ENCODE data around the gene L3MBTL4. TPM values are rescaled to one million over a fixed set of nuclear protein-coding genes. Genes with fewer than 3 reads are reported as not detected.

The L3MBTL4 gene
- total and polyA plus RNA-seq, 9 of the 15 experiments (the other 6 are each of a cell fraction or from before 2014, with no cell fraction given) = not detected

- FAIRE-seq (no peak), DNase-seq (ENCODE audit: extremely low read depth in 1 of 4, low spot score in 3 of 4) (no peak), ATAC-seq (no peak)
- H3K4me3 ChIP-seq = no peak overlapping the region
- CTCF ChIA-PET (ENCODE audit: low intra/inter-chr PET ratio) = no interaction called here
- H3K9me3 ChIP-seq (replicated peaks; ENCODE audit: control insufficient read depth, insufficient read depth, low read depth, low read length) = no peaks in the 10 kb centered on the region
- H3K4me1 ChIP-seq (replicated peaks in 1 of 2; ENCODE audit: control insufficient read depth in 2 of 2, insufficient read depth in 2 of 2, low read length in 2 of 2) = no peaks in the 10 kb centered on the region
- H3K27ac ChIP-seq (ENCODE audit: extremely low read depth, low read depth, low read length) = no peak overlapping the region
- no peak overlapping the region for H3K9ac ChIP-seq (ENCODE audit: insufficient read depth in 1 of 2, low read depth in 2 of 2, low read length in 2 of 2)
- no TSS peak for BruUV-seq (replicated peaks)
- no peaks in the 10 kb centered on the region for H3K27me3 ChIP-seq (ENCODE audit: control insufficient read depth in 2 of 2, insufficient read depth in 2 of 2, low read length in 2 of 2)
- H3K79me2 ChIP-seq (ENCODE audit: control insufficient read depth, insufficient read depth, low read length) = no peaks in the 10 kb centered on the region
- H3K4me2 ChIP-seq (ENCODE audit: insufficient read depth, low read length) = no peak overlapping the region
- POLR2A ChIA-PET = no interaction called here
- intact Hi-C loops (cut with micrococcal nuclease) = no loop called here
- in situ Hi-C loops (cut with MboI) = no loop called here
- TF ChIP-seq ZNF655 (CRISPR knock-in tag; IDR thresholded peaks at IDR 0.05) (no peak), ATF2 (CRISPR knock-in tag; IDR thresholded peaks at IDR 0.05) (no peak), DPF2 (IDR thresholded peaks at IDR 0.05) (no peak), MCM7 (IDR thresholded peaks at IDR 0.05) (no peak), NELFE (IDR thresholded peaks at IDR 0.05; ENCODE audit: insufficient read depth, insufficient read length) (no peak), EHMT2 (IDR thresholded peaks at IDR 0.05) (no peak), ZFP36 (IDR thresholded peaks at IDR 0.05; ENCODE audit: low read depth, low read length, partially characterized antibody) (no peak), MCM2 (IDR thresholded peaks at IDR 0.05; ENCODE audit: low read depth) (no peak), FOXA1 (IDR thresholded peaks at IDR 0.05; ENCODE audit: borderline replicate concordance) (no peak), ZNF217 (CRISPR knock-in tag; IDR thresholded peaks at IDR 0.05) (no peak), NR2C2 (CRISPR knock-in tag; IDR thresholded peaks at IDR 0.05) (no peak), NR2C2 (tag; IDR thresholded peaks at IDR 0.05) (no peak), ILK (tag; IDR thresholded peaks at IDR 0.05; ENCODE audit: borderline replicate concordance, low read depth) (no peak), JUND (IDR thresholded peaks at IDR 0.05; ENCODE audit: borderline replicate concordance, low read depth, low read length) (no peak), JUND (tag; IDR thresholded peaks at IDR 0.05; ENCODE audit: borderline replicate concordance, low read depth, low read length) (no peak), ZBED1 (IDR thresholded peaks at IDR 0.05) (no peak), MEIS2 (IDR thresholded peaks at IDR 0.05; ENCODE audit: partially characterized antibody) (no peak)
- H2AFZ ChIP-seq (ENCODE audit: low read depth, low read length) = no peak overlapping the region
- 0% methylated on average over 2 of the region's 2 CpGs for WGBS (ENCODE audit: insufficient coverage, low coverage, missing lambda C conversion rate)
- H4K20me1 ChIP-seq (replicated peaks; ENCODE audit: control insufficient read depth, insufficient read depth, low read length) = no peaks in the 10 kb centered on the region
- no peaks in the 10 kb centered on the region for H3K36me3 ChIP-seq (ENCODE audit: control insufficient read depth, insufficient read depth, low read length)
- H3K9me1 ChIP-seq (ENCODE audit: control insufficient read depth, insufficient read depth, low read length) = no peaks in the 10 kb centered on the region
These were observed 25.7 kb downstream of the L3MBTL4 start for GRCh38 chr18:6389005-6389404.

Data from K562 (cell line).